ENCODE data around the gene PRDM16. TPM values are rescaled to one million over a fixed set of nuclear protein-coding genes. Genes with fewer than 3 reads are reported as not detected.
A peak's percentile ranks its signal among the peaks of the same experiment; 100 is the strongest.

PRDM16 gene
- total RNA-seq, 4 donors from 2014 or later = 5.9 to 41.7 (median 11.2) TPM

DNA sequence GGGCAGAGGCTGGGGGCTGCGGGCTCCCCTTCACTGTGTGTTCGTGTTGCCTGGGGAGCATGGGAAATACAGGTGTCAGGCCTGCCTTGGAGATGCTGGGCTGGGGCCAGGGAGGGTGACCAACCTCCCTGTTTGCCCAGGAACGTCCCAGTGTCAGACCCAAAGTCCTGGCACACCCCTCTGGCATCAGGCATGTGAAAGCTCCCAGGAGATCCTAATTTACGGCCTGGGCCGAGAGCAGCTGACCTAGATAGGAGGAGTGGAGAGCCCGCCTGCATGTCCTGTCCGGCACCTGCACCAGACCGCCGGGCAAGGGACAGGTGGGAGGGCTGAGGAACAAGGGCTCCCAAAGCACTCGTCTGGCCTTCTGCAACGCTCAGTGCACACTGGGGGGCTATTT, 124.8 kb downstream of the PRDM16 start:
- WGBS, 2 donors = 83 to 86% methylated on average over 6 to 10 of the region's 11 CpGs
- Histone ChIP-seq H3K9me3 (peaks cover 0 to 10% (median 0%) of the 10 kb centered on the region in 4 donors), H3K4me1 (peaks cover 0 to 48% (median 21%) of the 10 kb centered on the region in 4 donors), H3K27me3 (no peaks in the 10 kb centered on the region), H3K4me3 (no peak overlapping the region), H3K36me3 (peaks cover 0 to 9% (median 0%) of the 10 kb centered on the region in 3 donors), H3K27ac (peak overlapping the region in 2 of 4 donors; percentile 84 to 85)
- no peak for DNase-seq (ENCODE audit: low spot score in 2 of 2)
- TF ChIP-seq POLR2A (IDR thresholded peaks at IDR 0.05) = no peak
- no peak for TF ChIP-seq EP300 (IDR thresholded peaks at IDR 0.05)
- TF ChIP-seq, protein P1, sequence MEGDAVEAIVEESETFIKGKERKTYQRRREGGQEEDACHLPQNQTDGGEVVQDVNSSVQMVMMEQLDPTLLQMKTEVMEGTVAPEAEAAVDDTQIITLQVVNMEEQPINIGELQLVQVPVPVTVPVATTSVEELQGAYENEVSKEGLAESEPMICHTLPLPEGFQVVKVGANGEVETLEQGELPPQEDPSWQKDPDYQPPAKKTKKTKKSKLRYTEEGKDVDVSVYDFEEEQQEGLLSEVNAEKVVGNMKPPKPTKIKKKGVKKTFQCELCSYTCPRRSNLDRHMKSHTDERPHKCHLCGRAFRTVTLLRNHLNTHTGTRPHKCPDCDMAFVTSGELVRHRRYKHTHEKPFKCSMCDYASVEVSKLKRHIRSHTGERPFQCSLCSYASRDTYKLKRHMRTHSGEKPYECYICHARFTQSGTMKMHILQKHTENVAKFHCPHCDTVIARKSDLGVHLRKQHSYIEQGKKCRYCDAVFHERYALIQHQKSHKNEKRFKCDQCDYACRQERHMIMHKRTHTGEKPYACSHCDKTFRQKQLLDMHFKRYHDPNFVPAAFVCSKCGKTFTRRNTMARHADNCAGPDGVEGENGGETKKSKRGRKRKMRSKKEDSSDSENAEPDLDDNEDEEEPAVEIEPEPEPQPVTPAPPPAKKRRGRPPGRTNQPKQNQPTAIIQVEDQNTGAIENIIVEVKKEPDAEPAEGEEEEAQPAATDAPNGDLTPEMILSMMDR (IDR thresholded peaks at IDR 0.05) = no peak

- H3K27ac ChIP-seq = peak overlapping the region; percentile 4 to 85 (median 66)
- H3K4me3 ChIP-seq = no peak overlapping the region
- H3K27me3 ChIP-seq = no peaks in the 10 kb centered on the region
- H3K4me1 ChIP-seq = peaks cover 0 to 56% (median 24%) of the 10 kb centered on the region in 4 donors
- no peak for TF ChIP-seq EP300 (IDR thresholded peaks at IDR 0.05)
- TF ChIP-seq, protein P1 (IDR thresholded peaks at IDR 0.05) = no peak
- no peak for TF ChIP-seq POLR2A (IDR thresholded peaks at IDR 0.05)
- H3K36me3 ChIP-seq = peaks cover 0 to 9% (median 0%) of the 10 kb centered on the region in 3 donors
- peaks cover 0 to 10% (median 0%) of the 10 kb centered on the region in 4 donors for H3K9me3 ChIP-seq
- 75 to 78% methylated on average over 37 to 38 of the region's 38 CpGs for WGBS, 2 donors
- DNase-seq (ENCODE audit: low spot score in 2 of 2) = no peak
These were observed 125.9 kb downstream of the PRDM16 start for GRCh38 chr1:3194760-3195479.

- H3K27me3 ChIP-seq = no peaks in the 10 kb centered on the region
- peaks cover 0 to 10% (median 0%) of the 10 kb centered on the region in 4 donors for H3K9me3 ChIP-seq
- WGBS, 2 donors = 60% methylated on average over 10 of the region's 10 CpGs
- H3K4me3 ChIP-seq = no peak overlapping the region
- peaks cover 0 to 53% (median 24%) of the 10 kb centered on the region in 4 donors for H3K4me1 ChIP-seq
- peak overlapping the region in 3 of 4 donors; percentile 4 to 85 (median 84) for H3K27ac ChIP-seq
- no peak for DNase-seq (ENCODE audit: low spot score in 2 of 2)
- TF ChIP-seq, protein P1 (IDR thresholded peaks at IDR 0.05) = no peak
- TF ChIP-seq POLR2A (IDR thresholded peaks at IDR 0.05) (no peak), EP300 (IDR thresholded peaks at IDR 0.05) (no peak)
- H3K36me3 ChIP-seq = peaks cover 0 to 9% (median 0%) of the 10 kb centered on the region in 3 donors
These were observed 126.4 kb downstream of the PRDM16 start for GRCh38 chr1:3195480-3195815.

GRCh38 chr1:3195966-3196515, 127.0 kb downstream of the PRDM16 start:
- peak overlapping the region; percentile 39 to 85 (median 72) for H3K27ac ChIP-seq
- peaks cover 0 to 49% (median 24%) of the 10 kb centered on the region in 4 donors for H3K4me1 ChIP-seq
- H3K4me3 ChIP-seq = no peak overlapping the region
- H3K9me3 ChIP-seq = peaks cover 0 to 10% (median 0%) of the 10 kb centered on the region in 4 donors
- H3K36me3 ChIP-seq = peaks cover 0 to 9% (median 0%) of the 10 kb centered on the region in 3 donors
- no peak for DNase-seq (ENCODE audit: low spot score in 2 of 2)
- TF ChIP-seq, protein P1 (IDR thresholded peaks at IDR 0.05) = no peak
- TF ChIP-seq EP300 (IDR thresholded peaks at IDR 0.05) (no peak), POLR2A (IDR thresholded peaks at IDR 0.05) (no peak)
- WGBS, 2 donors = 32 to 66% methylated on average over 3 to 10 of the region's 10 CpGs
- no peaks in the 10 kb centered on the region for H3K27me3 ChIP-seq
